BE2C (cell line): ENCODE results near the gene TMC8.

Experiments used
- DNase-seq: peaks from one replicate; pipeline ENCODE4 v3.0.0-alpha.2; 2020
- H3K27me3 ChIP-seq: fragments of 250-450 bp; sonication (Bioruptor Pico); 2 replicates; pipeline ENCODE4 v1.5.1; 2020; ENCODE audit warnings: mild to moderate bottlenecking
- H3K36me3 ChIP-seq: fragments of 250-450 bp; sonication (Bioruptor Pico); 2 replicates; pipeline ENCODE4 v1.5.1; 2020; ENCODE audit warnings: mild to moderate bottlenecking
- H3K4me1 ChIP-seq: fragments of 250-450 bp; sonication (Bioruptor Pico); 2 replicates; pipeline ENCODE4 v1.5.1; 2020
- H3K4me3 ChIP-seq: 2 replicates; pipeline ENCODE4 v1.5.1; 2011; ENCODE audit warnings: low read depth, low read length
- H3K9me3 ChIP-seq: fragments of 250-450 bp; sonication (Bioruptor Pico); 2 replicates; pipeline ENCODE4 v1.5.1; 2020
- CTCF ChIP-seq: IDR thresholded peaks from 2 replicates; pipeline ENCODE4 v1.5.1; 2012; ENCODE audit warnings: mild to moderate bottlenecking, low read depth, low read length

TMC8 gene

GRCh38 chr17:78142119-78142861 lies 11.7 kb downstream of the TMC8 start:
- no peaks in the 10 kb centered on the region for H3K9me3 ChIP-seq
- H3K4me3 ChIP-seq: no peak overlapping the region
- no peak for DNase-seq
- H3K36me3 ChIP-seq: no peaks in the 10 kb centered on the region
- TF ChIP-seq CTCF: no peak
- H3K27me3 ChIP-seq: no peaks in the 10 kb centered on the region
- H3K4me1 ChIP-seq: peaks cover 20% of the 10 kb centered on the region

GRCh38 chr17:78143214-78144146 lies 12.9 kb downstream of the TMC8 start:
- H3K36me3 ChIP-seq: no peaks in the 10 kb centered on the region
- TF ChIP-seq CTCF: no peak
- H3K9me3 ChIP-seq: no peaks in the 10 kb centered on the region
- peaks cover 20% of the 10 kb centered on the region for H3K4me1 ChIP-seq
- no peak for DNase-seq
- H3K27me3 ChIP-seq: no peaks in the 10 kb centered on the region
- no peak overlapping the region for H3K4me3 ChIP-seq

- no peak overlapping the region for H3K4me3 ChIP-seq
- H3K9me3 ChIP-seq: no peaks in the 10 kb centered on the region
- no peak for TF ChIP-seq CTCF
- no peaks in the 10 kb centered on the region for H3K27me3 ChIP-seq
- no peaks in the 10 kb centered on the region for H3K36me3 ChIP-seq
- DNase-seq: peak; percentile 86
- H3K4me1 ChIP-seq: peaks cover 20% of the 10 kb centered on the region
These were observed 13.7 kb downstream of the TMC8 start for GRCh38 chr17:78144147-78144719.

GRCh38 chr17:78144736-78145641 lies 14.4 kb downstream of the TMC8 start:
- no peak for TF ChIP-seq CTCF
- Histone ChIP-seq H3K27me3 (no peaks in the 10 kb centered on the region), H3K4me3 (no peak overlapping the region), H3K4me1 (peaks cover 20% of the 10 kb centered on the region), H3K9me3 (no peaks in the 10 kb centered on the region), H3K36me3 (no peaks in the 10 kb centered on the region)
- peak; percentile 66 for DNase-seq

GRCh38 chr17:78146471-78146869 lies 15.9 kb downstream of the TMC8 start:
- no peak for DNase-seq

More at GRCh38 chr17:78146471-78146869, 15.9 kb downstream of the TMC8 start:
- no peak for TF ChIP-seq CTCF
- no peaks in the 10 kb centered on the region for H3K36me3 ChIP-seq
- H3K4me3 ChIP-seq: no peak overlapping the region
- no peaks in the 10 kb centered on the region for H3K27me3 ChIP-seq
- H3K4me1 ChIP-seq: peaks cover 20% of the 10 kb centered on the region
- no peaks in the 10 kb centered on the region for H3K9me3 ChIP-seq
